EH (cell line): Measurements from ENCODE around the gene C1GALT1.

Experiments
- DNase-seq: peaks from one replicate; pipeline ENCODE4 v3.0.0-alpha.2; 2015; ENCODE audit warnings: low read depth

Gene C1GALT1

DNA sequence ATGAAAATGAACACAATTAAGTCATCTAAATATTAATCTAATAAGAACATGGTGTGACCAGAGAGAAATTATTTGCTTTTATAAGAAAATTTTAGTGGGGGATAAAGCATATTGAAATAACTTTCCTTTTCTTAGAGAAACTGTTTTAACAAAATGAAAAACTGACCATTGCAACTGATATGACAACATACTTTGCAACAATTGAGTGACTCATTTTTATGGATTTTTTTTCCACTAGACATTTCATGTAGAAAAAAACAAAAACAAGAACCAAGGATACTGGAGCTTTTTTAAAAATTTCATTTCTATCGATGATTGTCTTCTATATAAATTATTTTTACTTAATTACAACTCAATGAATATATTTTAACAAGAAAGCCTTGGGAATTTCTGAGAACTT lies 90.0 kb downstream of the C1GALT1 start:
- no peak for DNase-seq

DNA sequence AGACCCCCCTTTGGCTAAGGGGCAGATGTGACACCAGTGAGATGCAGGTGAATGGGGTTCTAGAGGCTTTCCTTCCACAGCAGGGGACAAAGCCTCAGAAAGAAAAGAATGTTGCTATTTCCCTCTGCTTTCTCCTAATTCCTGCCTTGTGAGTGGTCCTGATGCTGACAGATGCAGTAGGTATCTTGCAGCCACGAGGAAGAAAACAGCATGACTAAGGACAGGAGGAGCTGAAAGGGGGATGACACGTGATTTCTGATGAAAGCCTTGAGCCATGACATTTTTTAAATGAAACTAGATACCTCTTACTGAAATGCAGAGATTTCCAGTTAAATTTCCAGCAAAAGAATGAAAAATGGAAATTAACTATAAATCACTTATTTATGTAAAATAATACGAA lies 92.4 kb downstream of the C1GALT1 start:
- peak; percentile 30 for DNase-seq

DNA sequence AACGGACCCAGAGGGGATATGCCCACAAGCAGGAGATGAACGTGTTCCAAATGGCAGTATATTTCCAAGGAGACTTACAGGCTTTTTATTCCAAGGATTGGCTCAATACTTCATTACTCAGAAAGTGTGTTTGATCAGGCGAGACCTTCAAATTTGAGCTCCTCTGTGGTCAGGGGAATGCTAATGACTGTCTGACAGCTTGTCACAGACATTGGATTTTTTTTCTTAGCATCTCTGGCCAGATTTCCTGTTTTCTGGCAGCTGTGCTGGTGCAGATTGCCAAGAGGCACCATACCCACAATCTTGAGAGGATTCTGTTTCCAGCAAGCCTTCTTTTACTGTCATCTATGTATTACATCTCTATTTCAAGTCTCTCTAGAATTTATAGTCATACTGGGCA lies 93.8 kb downstream of the C1GALT1 start:
- no peak for DNase-seq

DNA sequence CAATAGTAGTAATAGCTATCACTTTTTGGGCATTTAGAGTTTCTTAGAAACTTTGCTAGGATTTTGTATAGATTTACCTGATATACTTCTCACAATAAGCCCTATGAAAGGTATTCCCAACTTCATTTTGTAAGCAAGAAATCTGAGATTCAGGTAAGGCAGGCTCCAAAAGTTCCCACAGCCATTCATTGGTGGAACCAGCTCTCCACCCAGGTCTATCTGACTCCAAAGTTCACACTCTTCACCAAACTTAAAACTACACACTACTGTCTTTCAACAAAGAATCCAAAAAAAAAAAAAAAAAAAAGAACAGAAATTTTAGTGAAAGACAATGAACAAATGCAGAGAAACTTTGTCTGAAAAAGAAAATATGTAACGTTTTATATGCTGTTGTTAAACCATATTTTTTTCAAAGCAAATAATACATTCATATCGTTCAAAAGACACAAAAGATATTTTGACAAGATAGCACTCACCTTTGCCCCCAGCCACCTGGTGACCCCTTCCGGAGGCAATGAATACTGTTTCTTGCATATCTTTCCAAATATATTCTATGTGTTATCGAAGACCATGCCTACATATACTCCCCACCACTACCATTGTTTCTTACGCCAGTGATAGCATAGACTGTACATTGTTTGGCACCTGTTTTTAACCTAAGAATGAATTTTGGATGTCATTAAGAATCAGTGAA lies 108.2 kb downstream of the C1GALT1 start:
- no peak for DNase-seq

DNA sequence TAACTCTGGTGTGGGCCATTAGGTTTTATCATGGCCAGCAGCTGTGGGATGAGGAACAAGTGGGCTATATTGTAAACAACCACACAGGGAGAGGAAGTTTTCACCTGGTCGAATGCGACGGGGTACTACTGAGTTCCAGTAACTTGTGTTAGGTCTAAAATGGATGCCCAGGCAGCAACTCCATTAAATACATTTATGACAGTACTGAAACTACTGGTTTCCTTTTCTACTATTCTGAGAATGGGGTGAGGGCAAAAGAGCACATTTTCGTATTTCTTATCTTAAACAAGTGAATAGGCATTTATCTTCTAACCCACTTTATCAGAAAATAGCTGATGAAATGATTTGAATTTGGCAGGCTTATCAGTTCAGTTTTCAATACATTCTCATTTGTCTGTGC lies 109.7 kb downstream of the C1GALT1 start:
- DNase-seq: no peak

DNA sequence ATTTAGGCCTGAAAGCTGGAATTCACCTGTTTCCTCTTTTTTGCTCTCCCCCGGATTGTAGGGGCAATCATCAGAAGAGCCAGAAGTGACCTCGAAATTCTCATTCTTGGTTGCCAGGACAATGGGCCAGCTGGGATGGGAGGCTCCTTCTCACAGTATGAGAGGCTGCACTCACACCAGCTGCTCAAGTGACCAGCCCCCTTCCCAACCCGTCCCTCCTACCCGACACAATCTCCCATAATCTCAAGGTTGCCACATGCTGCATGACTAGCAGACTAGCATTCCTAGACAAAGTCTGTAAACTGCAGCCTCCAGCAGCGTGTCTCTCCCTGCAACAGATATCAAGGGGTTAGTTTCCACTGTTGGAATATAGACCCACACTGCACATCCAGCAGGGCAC lies 110.3 kb downstream of the C1GALT1 start:
- no peak for DNase-seq

DNA sequence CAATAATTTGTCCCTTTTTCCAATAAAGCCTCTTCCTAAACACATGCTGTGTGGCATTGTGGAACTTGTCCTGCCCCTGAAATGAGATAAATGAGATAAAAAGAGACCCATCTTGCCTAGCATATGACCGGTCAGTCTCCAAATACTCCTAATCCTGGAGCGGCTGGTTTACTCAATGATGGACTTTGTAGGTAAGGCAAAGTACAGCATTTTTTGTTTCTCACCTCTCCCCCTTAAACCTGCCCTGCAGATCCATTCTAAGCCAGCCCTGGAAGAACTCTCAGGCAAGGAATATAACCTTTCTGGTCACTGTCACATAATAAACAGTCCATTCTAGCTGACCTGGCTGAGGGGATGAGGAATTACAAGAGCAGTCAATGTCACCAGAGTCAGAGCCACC lies 110.7 kb downstream of the C1GALT1 start:
- no peak for DNase-seq

DNA sequence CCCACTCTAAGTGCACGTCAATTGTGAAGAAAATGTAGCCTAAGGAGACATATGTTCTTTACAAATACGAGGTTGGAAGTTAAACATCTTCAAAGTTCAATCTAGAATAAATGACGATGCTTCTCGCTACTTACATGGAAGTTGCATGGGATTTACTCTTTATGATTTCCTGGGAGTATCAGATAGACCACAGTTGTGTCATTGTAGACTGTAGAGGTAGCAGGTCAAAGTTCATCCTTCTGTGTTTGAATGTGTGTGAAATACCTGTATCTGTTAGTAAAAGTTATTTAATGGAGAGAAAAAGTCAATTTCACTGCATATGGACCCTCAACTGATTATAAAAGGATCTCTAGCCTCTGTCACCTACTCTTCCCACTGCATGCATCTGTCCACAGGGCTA lies 112.6 kb downstream of the C1GALT1 start:
- no peak for DNase-seq
